Measurements from ENCODE around the gene ABLIM3.

Gene ABLIM3

GRCh38 chr5:149277801-149278200 lies 136.5 kb downstream of the ABLIM3 start:
- no peak overlapping the region for H3K27ac ChIP-seq (replicated peaks)
- peaks cover 23% of the 10 kb centered on the region for H3K27me3 ChIP-seq (ENCODE audit: insufficient read depth, poor library complexity, severe bottlenecking)
- no peak for DNase-seq (ENCODE audit: low read depth in 1 of 2, low spot score in 1 of 2)
- no peak overlapping the region for H3K4me3 ChIP-seq (replicated peaks; ENCODE audit: insufficient read depth, low read length)
- no peak for TF ChIP-seq REST (IDR thresholded peaks at IDR 0.05; ENCODE audit: insufficient replicate concordance, low read depth)
- TF ChIP-seq GABPA (IDR thresholded peaks at IDR 0.05; ENCODE audit: low read depth): no peak
- no peak for TF ChIP-seq CTCF (IDR thresholded peaks at IDR 0.05; ENCODE audit: insufficient read depth, low read length)
- TF ChIP-seq SPI1 (IDR thresholded peaks at IDR 0.05; ENCODE audit: borderline replicate concordance, low read depth): no peak
- no peak for TF ChIP-seq POLR2AphosphoS5 (IDR thresholded peaks at IDR 0.05; ENCODE audit: low read depth)

GRCh38 chr5:149278451-149279210 lies 137.3 kb downstream of the ABLIM3 start:
- no peak for DNase-seq (ENCODE audit: low read depth in 1 of 2, low spot score in 1 of 2)
- Histone ChIP-seq H3K27ac (replicated peaks) (no peak overlapping the region), H3K27me3 (ENCODE audit: insufficient read depth, poor library complexity, severe bottlenecking) (peaks cover 17% of the 10 kb centered on the region), H3K4me3 (replicated peaks; ENCODE audit: insufficient read depth, low read length) (no peak overlapping the region)
- no peak for TF ChIP-seq SPI1 (IDR thresholded peaks at IDR 0.05; ENCODE audit: borderline replicate concordance, low read depth)
- no peak for TF ChIP-seq POLR2AphosphoS5 (IDR thresholded peaks at IDR 0.05; ENCODE audit: low read depth)
- no peak for TF ChIP-seq CTCF (IDR thresholded peaks at IDR 0.05; ENCODE audit: insufficient read depth, low read length)
- TF ChIP-seq REST (IDR thresholded peaks at IDR 0.05; ENCODE audit: insufficient replicate concordance, low read depth): no peak
- no peak for TF ChIP-seq GABPA (IDR thresholded peaks at IDR 0.05; ENCODE audit: low read depth)

GRCh38 chr5:149279661-149280060 lies 138.4 kb downstream of the ABLIM3 start:
- peaks cover 17% of the 10 kb centered on the region for H3K27me3 ChIP-seq (ENCODE audit: insufficient read depth, poor library complexity, severe bottlenecking)
- no peak overlapping the region for H3K27ac ChIP-seq (replicated peaks)
- no peak overlapping the region for H3K4me3 ChIP-seq (replicated peaks; ENCODE audit: insufficient read depth, low read length)
- TF ChIP-seq CTCF (IDR thresholded peaks at IDR 0.05; ENCODE audit: insufficient read depth, low read length): no peak
- TF ChIP-seq SPI1 (IDR thresholded peaks at IDR 0.05; ENCODE audit: borderline replicate concordance, low read depth): no peak
- TF ChIP-seq GABPA (IDR thresholded peaks at IDR 0.05; ENCODE audit: low read depth): no peak
- no peak for TF ChIP-seq POLR2AphosphoS5 (IDR thresholded peaks at IDR 0.05; ENCODE audit: low read depth)
- no peak for TF ChIP-seq REST (IDR thresholded peaks at IDR 0.05; ENCODE audit: insufficient replicate concordance, low read depth)
- no peak for DNase-seq (ENCODE audit: low read depth in 1 of 2, low spot score in 1 of 2)
